ENCODE data around the gene CPTP.

The CPTP gene

GRCh38 chr1:1348420-1349255, 24.0 kb downstream of the CPTP start:
- H3K4me3 ChIP-seq (ENCODE audit: low read depth, low read length), result peak overlapping the region; percentile 83
- H3K27ac ChIP-seq (ENCODE audit: low read depth, low read length), result no peak overlapping the region
- peak overlapping the region; percentile 48; the same call in 1 of the 2 replicates for H3K9ac ChIP-seq (ENCODE audit: low read depth, low read length)
- peaks cover 28% of the 10 kb centered on the region for H3K4me1 ChIP-seq (ENCODE audit: control insufficient read depth, insufficient read depth, low read length)
- H3K36me3 ChIP-seq (ENCODE audit: control insufficient read depth, insufficient read depth, low read length), result no peaks in the 10 kb centered on the region
- peaks cover 5% of the 10 kb centered on the region; the same call in 1 of the 2 replicates for H3K27me3 ChIP-seq (ENCODE audit: control insufficient read depth, insufficient read depth, low read length)
- H3K9me3 ChIP-seq (ENCODE audit: control insufficient read depth, insufficient read depth, low read length), result no peaks in the 10 kb centered on the region

GRCh38 chr1:1349256-1350012, 24.8 kb downstream of the CPTP start, which contains the start of gene DVL1:
Gene DVL1 (minus strand): TSS chr1:1349418. CDS start chr1:1349065, 353 bp downstream.
- Histone ChIP-seq H3K27me3 (ENCODE audit: control insufficient read depth, insufficient read depth, low read length) (peaks cover 10% of the 10 kb centered on the region), H3K9me3 (ENCODE audit: control insufficient read depth, insufficient read depth, low read length) (no peaks in the 10 kb centered on the region), H3K36me3 (ENCODE audit: control insufficient read depth, insufficient read depth, low read length) (no peaks in the 10 kb centered on the region), H3K9ac (ENCODE audit: low read depth, low read length) (peak within 1 kb of the TSS; percentile 78; the same call in 1 of the 2 replicates), H3K4me3 (ENCODE audit: low read depth, low read length) (peak within 1 kb of the TSS; percentile 91), H3K4me1 (ENCODE audit: control insufficient read depth, insufficient read depth, low read length) (peaks cover 28% of the 10 kb centered on the region), H3K27ac (ENCODE audit: low read depth, low read length) (peak within 1 kb of the TSS; percentile 84)

DNA sequence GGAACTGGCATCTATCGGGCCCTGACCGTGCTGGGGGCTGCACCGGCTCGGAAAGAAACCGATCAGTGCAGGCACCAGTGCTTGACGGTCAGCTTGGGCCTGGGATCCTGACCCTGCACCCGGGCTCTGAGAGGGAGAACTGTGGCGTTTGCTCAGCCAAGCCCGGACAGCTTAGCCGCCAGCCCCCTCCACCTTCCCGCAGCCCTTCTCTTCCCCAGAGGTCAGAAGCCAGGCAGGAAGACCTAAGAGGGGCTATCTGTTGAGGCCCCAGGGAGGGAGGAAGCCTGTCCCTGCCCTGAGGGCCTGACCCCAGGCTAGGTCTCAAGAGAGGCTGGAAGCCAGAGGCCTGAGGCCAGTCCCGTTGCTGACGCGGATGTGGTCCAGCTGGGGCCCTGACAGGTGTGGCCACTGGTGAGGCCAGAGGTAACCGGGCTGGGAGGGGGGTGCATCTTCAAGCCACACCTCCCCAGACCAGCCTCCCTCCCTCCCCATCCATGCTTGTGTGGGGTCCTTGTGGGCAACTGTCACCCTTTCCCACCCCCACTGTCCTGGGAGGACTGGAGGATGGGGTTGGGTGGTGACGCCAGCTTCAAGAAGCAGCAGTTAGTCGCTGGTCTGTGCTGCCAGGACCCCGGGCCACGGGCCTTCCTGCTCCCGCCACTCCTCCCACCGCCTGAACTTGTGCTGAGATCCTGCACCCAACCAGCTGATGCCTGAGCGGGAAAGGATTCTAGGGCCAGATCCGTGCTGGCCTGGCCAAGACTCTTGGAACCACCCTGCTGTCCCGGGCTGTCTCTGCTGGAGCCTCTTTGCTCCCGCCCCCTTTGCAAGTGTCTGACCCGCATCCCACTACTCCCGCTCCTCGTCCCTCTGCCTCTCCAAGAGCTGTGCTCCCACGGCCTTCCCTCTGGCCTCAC, 27.2 kb downstream of the CPTP start:
- H3K4me3 ChIP-seq (ENCODE audit: low read depth, low read length), result peak overlapping the region; percentile 12; the same call in 1 of the 2 replicates
- H3K9ac ChIP-seq (ENCODE audit: low read depth, low read length), result no peak overlapping the region

DNA sequence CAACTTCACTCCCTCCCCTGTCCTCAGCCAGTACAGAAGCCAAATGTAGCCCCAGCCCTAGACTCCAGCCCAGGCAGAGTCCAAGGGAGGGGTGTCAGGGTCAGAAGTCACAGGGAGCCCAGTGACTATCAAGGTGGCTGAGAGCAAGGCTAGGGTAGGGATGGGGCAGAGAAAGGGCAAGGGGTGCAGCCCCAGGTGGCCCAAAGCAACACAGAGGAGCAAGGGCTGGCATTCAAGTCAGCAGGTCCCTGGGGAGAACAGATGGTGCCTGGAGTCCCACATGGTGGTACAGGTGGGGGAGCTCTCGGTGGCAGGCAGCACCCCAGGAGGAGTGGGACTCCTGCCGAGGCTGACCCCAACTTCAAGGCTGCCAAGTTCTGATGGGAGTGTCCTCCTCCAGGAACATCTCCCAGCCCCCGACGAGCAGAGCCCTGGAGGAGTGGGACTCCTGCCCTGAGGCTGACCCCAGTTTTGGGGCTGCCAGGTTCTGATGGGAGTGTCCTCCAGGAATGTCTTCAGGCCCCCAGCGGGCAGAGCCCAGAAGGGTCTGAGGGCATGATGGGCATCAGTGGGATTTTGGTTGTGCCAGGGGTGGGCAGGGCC, 28.3 kb downstream of the CPTP start:
- H3K27me3 ChIP-seq (ENCODE audit: control insufficient read depth, insufficient read depth, low read length), result peaks cover 20% of the 10 kb centered on the region
- no peak overlapping the region for H3K27ac ChIP-seq (ENCODE audit: low read depth, low read length)
- H3K9ac ChIP-seq (ENCODE audit: low read depth, low read length), result no peak overlapping the region
- H3K4me3 ChIP-seq (ENCODE audit: low read depth, low read length), result no peak overlapping the region
- H3K4me1 ChIP-seq (ENCODE audit: control insufficient read depth, insufficient read depth, low read length), result peaks cover 26% of the 10 kb centered on the region
- no peaks in the 10 kb centered on the region for H3K9me3 ChIP-seq (ENCODE audit: control insufficient read depth, insufficient read depth, low read length)
- H3K36me3 ChIP-seq (ENCODE audit: control insufficient read depth, insufficient read depth, low read length), result no peaks in the 10 kb centered on the region

More for the DNA sequence above, 27.2 kb downstream of the CPTP start:
- peaks cover 28% of the 10 kb centered on the region for H3K4me1 ChIP-seq (ENCODE audit: control insufficient read depth, insufficient read depth, low read length)
- H3K9me3 ChIP-seq (ENCODE audit: control insufficient read depth, insufficient read depth, low read length), result no peaks in the 10 kb centered on the region
- H3K27ac ChIP-seq (ENCODE audit: low read depth, low read length), result no peak overlapping the region
- H3K27me3 ChIP-seq (ENCODE audit: control insufficient read depth, insufficient read depth, low read length), result peaks cover 20% of the 10 kb centered on the region
- H3K36me3 ChIP-seq (ENCODE audit: control insufficient read depth, insufficient read depth, low read length), result no peaks in the 10 kb centered on the region

DNA sequence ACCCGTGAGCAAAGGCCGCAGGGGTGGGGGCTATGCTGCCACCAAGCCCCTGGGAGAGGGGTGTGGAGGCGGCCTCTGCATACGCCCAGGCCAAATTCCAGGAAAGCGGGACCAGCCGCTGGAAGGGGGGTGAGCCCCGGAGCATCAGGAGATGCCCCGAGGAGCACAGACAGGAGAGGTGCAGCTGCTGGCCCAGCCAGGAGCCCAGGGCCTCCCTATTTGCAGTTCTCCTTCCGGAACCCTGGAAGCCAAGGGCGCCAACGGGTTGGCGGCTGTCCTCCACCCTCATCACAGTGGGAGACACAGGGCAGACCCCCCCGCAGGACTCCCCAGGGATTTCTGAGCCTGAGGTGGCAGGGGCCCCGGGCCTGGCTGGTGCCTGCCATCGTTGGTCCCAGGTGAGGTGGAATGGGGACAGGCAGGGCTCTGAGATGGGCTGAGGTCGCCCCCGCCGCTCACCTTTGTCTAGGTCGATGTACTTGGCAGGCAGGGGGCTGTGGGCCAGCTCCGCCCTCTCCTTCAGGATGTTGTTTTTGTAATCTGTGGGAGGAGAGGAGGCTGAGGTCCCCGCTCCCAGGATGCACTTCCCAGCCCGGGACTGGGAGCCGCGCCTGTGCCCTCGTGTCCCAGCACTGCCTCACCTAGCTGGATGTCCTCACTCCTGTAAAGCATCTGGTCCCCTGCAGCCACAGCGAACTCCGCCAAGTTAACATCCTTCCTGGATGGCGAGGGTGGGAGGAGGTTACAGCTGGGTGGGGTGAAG, 29.0 kb downstream of the CPTP start:
- no peak overlapping the region for H3K9ac ChIP-seq (ENCODE audit: low read depth, low read length)
- H3K4me1 ChIP-seq (ENCODE audit: control insufficient read depth, insufficient read depth, low read length), result peaks cover 27% of the 10 kb centered on the region
- H3K27me3 ChIP-seq (ENCODE audit: control insufficient read depth, insufficient read depth, low read length), result peaks cover 20% of the 10 kb centered on the region
- H3K27ac ChIP-seq (ENCODE audit: low read depth, low read length), result peak overlapping the region; percentile 13
- H3K9me3 ChIP-seq (ENCODE audit: control insufficient read depth, insufficient read depth, low read length), result no peaks in the 10 kb centered on the region
- no peaks in the 10 kb centered on the region for H3K36me3 ChIP-seq (ENCODE audit: control insufficient read depth, insufficient read depth, low read length)
- H3K4me3 ChIP-seq (ENCODE audit: low read depth, low read length), result peak overlapping the region; percentile 49; the same call in 1 of the 2 replicates

GRCh38 chr1:1354271-1355247, 30.0 kb downstream of the CPTP start:
- peak overlapping the region; percentile 49 for H3K4me3 ChIP-seq (ENCODE audit: low read depth, low read length)
- no peaks in the 10 kb centered on the region for H3K36me3 ChIP-seq (ENCODE audit: control insufficient read depth, insufficient read depth, low read length)
- H3K9ac ChIP-seq (ENCODE audit: low read depth, low read length), result no peak overlapping the region
- peaks cover 36% of the 10 kb centered on the region for H3K4me1 ChIP-seq (ENCODE audit: control insufficient read depth, insufficient read depth, low read length)
- H3K27me3 ChIP-seq (ENCODE audit: control insufficient read depth, insufficient read depth, low read length), result peaks cover 20% of the 10 kb centered on the region
- no peaks in the 10 kb centered on the region for H3K9me3 ChIP-seq (ENCODE audit: control insufficient read depth, insufficient read depth, low read length)
- peak overlapping the region; percentile 13 for H3K27ac ChIP-seq (ENCODE audit: low read depth, low read length)

GRCh38 chr1:1355416-1355815, 30.8 kb downstream of the CPTP start:
- Histone ChIP-seq H3K9ac (ENCODE audit: low read depth, low read length) (no peak overlapping the region), H3K27ac (ENCODE audit: low read depth, low read length) (no peak overlapping the region), H3K4me1 (ENCODE audit: control insufficient read depth, insufficient read depth, low read length) (peaks cover 36% of the 10 kb centered on the region), H3K4me3 (ENCODE audit: low read depth, low read length) (peak overlapping the region; percentile 43; the same call in 1 of the 2 replicates), H3K36me3 (ENCODE audit: control insufficient read depth, insufficient read depth, low read length) (no peaks in the 10 kb centered on the region), H3K27me3 (ENCODE audit: control insufficient read depth, insufficient read depth, low read length) (peaks cover 20% of the 10 kb centered on the region), H3K9me3 (ENCODE audit: control insufficient read depth, insufficient read depth, low read length) (no peaks in the 10 kb centered on the region)

DNA sequence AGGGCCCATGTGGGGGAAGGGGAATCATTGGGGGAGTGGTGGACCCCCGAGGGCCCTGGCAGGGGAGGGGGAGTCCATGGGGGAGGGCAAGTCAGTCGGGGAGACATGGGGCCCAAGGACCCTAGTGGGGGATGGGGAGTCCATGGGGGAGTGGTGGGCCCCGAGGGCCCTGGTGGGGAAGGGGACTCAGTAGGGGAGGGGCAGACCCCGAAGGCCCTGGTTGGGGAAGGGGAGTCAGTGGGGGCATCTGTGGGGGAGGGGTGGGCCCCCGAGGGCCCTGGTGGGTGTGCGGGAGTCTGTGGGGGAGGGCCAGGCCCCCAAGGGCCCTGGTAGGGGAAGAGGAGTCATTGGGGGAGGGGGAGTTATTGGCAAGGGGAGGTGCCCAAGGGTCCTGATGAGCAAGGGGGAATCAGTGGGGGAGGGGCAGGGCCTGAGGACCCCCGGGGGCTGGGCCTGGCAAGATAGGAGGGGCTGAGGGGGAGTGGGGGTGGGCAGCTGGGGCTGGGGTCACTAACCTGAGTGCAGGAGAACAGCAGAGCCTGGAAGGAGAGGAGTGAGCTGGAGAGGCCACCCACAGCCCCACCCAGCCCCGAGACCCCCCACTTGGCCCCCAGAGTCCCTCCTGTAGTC, 31.7 kb downstream of the CPTP start:
- no peaks in the 10 kb centered on the region for H3K9me3 ChIP-seq (ENCODE audit: control insufficient read depth, insufficient read depth, low read length)
- peaks cover 38% of the 10 kb centered on the region for H3K4me1 ChIP-seq (ENCODE audit: control insufficient read depth, insufficient read depth, low read length)
- no peak overlapping the region for H3K4me3 ChIP-seq (ENCODE audit: low read depth, low read length)
- no peak overlapping the region for H3K27ac ChIP-seq (ENCODE audit: low read depth, low read length)
- peaks cover 20% of the 10 kb centered on the region for H3K27me3 ChIP-seq (ENCODE audit: control insufficient read depth, insufficient read depth, low read length)
- no peaks in the 10 kb centered on the region for H3K36me3 ChIP-seq (ENCODE audit: control insufficient read depth, insufficient read depth, low read length)
- H3K9ac ChIP-seq (ENCODE audit: low read depth, low read length), result no peak overlapping the region
